Liver (tissue), 3 donors: ENCODE measurements around the gene SYT17.

ENCODE experiments used
- RAD21 ChIP-seq, 2 donors: IDR thresholded peaks; 2 replicates each; pipeline ENCODE4 v1.6.1; 2016; ENCODE audit warnings: antibody characterized with exemption in 2 of 2, mild to moderate bottlenecking in 2 of 2
- RXRA ChIP-seq, 2 donors: IDR thresholded peaks; 2 replicates each; pipeline ENCODE4 v1.6.1; 2017 to 2018; ENCODE audit warnings: antibody characterized with exemption in 2 of 2, mild to moderate bottlenecking in 1 of 2
- TF ChIP-seq, protein P1 (sequence below): fragments of 150-350 bp; IDR thresholded peaks from 2 replicates; pipeline ENCODE4 v1.5.1; 2017; ENCODE audit warnings: improper control_type of control experiment, low read depth, low read length; ENCODE audit not compliant: missing input control
- donor health status: healthy.
- donor health status: healthy.

DNA sequence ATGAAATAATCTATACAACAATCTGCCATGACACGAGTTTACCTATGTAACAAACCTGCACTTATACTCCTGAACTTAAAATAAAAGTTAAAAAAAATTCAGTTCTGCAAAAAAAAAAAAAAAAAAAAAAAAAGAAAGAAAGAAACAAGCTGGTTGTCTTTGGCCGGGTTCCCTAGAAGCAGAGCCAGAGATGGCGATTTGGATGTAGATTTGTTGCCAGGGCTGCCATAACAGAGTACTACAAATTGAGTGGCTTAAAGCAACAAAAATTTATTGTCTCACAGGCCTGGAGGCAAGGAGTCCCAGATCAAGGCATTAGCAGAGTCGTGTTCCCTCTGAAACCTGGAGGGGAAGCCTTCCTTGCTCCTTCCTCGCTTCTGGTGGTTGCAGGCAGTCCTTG is 20.4 kb downstream of the SYT17 start:
- no peak for TF ChIP-seq RAD21 (IDR thresholded peaks at IDR 0.05)
- TF ChIP-seq, protein P1, sequence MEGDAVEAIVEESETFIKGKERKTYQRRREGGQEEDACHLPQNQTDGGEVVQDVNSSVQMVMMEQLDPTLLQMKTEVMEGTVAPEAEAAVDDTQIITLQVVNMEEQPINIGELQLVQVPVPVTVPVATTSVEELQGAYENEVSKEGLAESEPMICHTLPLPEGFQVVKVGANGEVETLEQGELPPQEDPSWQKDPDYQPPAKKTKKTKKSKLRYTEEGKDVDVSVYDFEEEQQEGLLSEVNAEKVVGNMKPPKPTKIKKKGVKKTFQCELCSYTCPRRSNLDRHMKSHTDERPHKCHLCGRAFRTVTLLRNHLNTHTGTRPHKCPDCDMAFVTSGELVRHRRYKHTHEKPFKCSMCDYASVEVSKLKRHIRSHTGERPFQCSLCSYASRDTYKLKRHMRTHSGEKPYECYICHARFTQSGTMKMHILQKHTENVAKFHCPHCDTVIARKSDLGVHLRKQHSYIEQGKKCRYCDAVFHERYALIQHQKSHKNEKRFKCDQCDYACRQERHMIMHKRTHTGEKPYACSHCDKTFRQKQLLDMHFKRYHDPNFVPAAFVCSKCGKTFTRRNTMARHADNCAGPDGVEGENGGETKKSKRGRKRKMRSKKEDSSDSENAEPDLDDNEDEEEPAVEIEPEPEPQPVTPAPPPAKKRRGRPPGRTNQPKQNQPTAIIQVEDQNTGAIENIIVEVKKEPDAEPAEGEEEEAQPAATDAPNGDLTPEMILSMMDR = no peak
- TF ChIP-seq RXRA (IDR thresholded peaks at IDR 0.05) = no peak
